ENCODE data around the gene PRKAG2.

The PRKAG2 gene

GRCh38 chr7:151884312-151885201 is 7.6 kb upstream of the PRKAG2 start:
- DNase-seq (ENCODE audit: low read depth): no peak
- H3K4me3 ChIP-seq (ENCODE audit: low read depth, low read length): no peak overlapping the region
- TF ChIP-seq CTCF (IDR thresholded peaks at IDR 0.05; ENCODE audit: low read depth, low read length) (no peak), POLR2A (IDR thresholded peaks at IDR 0.05; ENCODE audit: extremely low read depth, insufficient read length) (no peak), MAX (IDR thresholded peaks at IDR 0.05; ENCODE audit: low read depth, low read length) (no peak), MYC (IDR thresholded peaks at IDR 0.05; ENCODE audit: low read depth, low read length) (no peak)

- TF ChIP-seq MYC (IDR thresholded peaks at IDR 0.05; ENCODE audit: low read depth, low read length) (no peak), POLR2A (IDR thresholded peaks at IDR 0.05; ENCODE audit: extremely low read depth, insufficient read length) (no peak), CTCF (IDR thresholded peaks at IDR 0.05; ENCODE audit: low read depth, low read length) (no peak), MAX (IDR thresholded peaks at IDR 0.05; ENCODE audit: low read depth, low read length) (no peak)
- no peak for DNase-seq (ENCODE audit: low read depth)
- H3K4me3 ChIP-seq (ENCODE audit: low read depth, low read length): no peak overlapping the region
Measured at GRCh38 chr7:151883857-151884256, 6.9 kb upstream of the PRKAG2 start.

GRCh38 chr7:151882734-151883133 is 5.8 kb upstream of the PRKAG2 start:
- no peak overlapping the region for H3K4me3 ChIP-seq (ENCODE audit: low read depth, low read length)
- DNase-seq (ENCODE audit: low read depth): no peak
- TF ChIP-seq CTCF (IDR thresholded peaks at IDR 0.05; ENCODE audit: low read depth, low read length) (no peak), MYC (IDR thresholded peaks at IDR 0.05; ENCODE audit: low read depth, low read length) (no peak), MAX (IDR thresholded peaks at IDR 0.05; ENCODE audit: low read depth, low read length) (no peak), POLR2A (IDR thresholded peaks at IDR 0.05; ENCODE audit: extremely low read depth, insufficient read length) (no peak)

GRCh38 chr7:151880688-151881087 is 3.8 kb upstream of the PRKAG2 start:
- DNase-seq (ENCODE audit: low read depth): no peak
- H3K4me3 ChIP-seq (ENCODE audit: low read depth, low read length): no peak overlapping the region
- TF ChIP-seq MAX (IDR thresholded peaks at IDR 0.05; ENCODE audit: low read depth, low read length) (no peak), POLR2A (IDR thresholded peaks at IDR 0.05; ENCODE audit: extremely low read depth, insufficient read length) (no peak), MYC (IDR thresholded peaks at IDR 0.05; ENCODE audit: low read depth, low read length) (no peak), CTCF (IDR thresholded peaks at IDR 0.05; ENCODE audit: low read depth, low read length) (no peak)

- H3K4me3 ChIP-seq (ENCODE audit: low read depth, low read length): no peak overlapping the region
- no peak for DNase-seq (ENCODE audit: low read depth)
Measured at GRCh38 chr7:151877911-151878835, 1.3 kb upstream of the PRKAG2 start.

More at GRCh38 chr7:151877911-151878835, 1.3 kb upstream of the PRKAG2 start:
- TF ChIP-seq MAX (IDR thresholded peaks at IDR 0.05; ENCODE audit: low read depth, low read length): no peak
- no peak for TF ChIP-seq POLR2A (IDR thresholded peaks at IDR 0.05; ENCODE audit: extremely low read depth, insufficient read length)
- TF ChIP-seq MYC (IDR thresholded peaks at IDR 0.05; ENCODE audit: low read depth, low read length): no peak
- no peak for TF ChIP-seq CTCF (IDR thresholded peaks at IDR 0.05; ENCODE audit: low read depth, low read length)

Measured in NB4 (cell line).